22Rv1 (cell line): Measurements from ENCODE around the gene THAP4.

Experiments
- H3K27ac ChIP-seq: fragments of 450-650 bp; 2 replicates; pipeline ENCODE4 v1.5.1; 2017
- CTCF ChIP-seq: fragments of 450-650 bp; IDR thresholded peaks from 2 replicates; pipeline ENCODE4 v1.5.1; 2017; ENCODE audit warnings: mild to moderate bottlenecking
- ZFX ChIP-seq: fragments of 450-650 bp; IDR thresholded peaks from 2 replicates; pipeline ENCODE4 v1.6.1; 2017; ENCODE audit warnings: antibody characterized with exemption, borderline replicate concordance

THAP4 gene

GRCh38 chr2:241615522-241616052 lies 21.4 kb downstream of the THAP4 start:
- H3K27ac ChIP-seq: no peak overlapping the region
- TF ChIP-seq CTCF (no peak), ZFX (no peak)

GRCh38 chr2:241615041-241615440 lies 21.9 kb downstream of the THAP4 start:
- no peak overlapping the region for H3K27ac ChIP-seq

GRCh38 chr2:241613017-241613780 lies 23.8 kb downstream of the THAP4 start:
- no peak for TF ChIP-seq ZFX
- TF ChIP-seq CTCF: no peak
- H3K27ac ChIP-seq: no peak overlapping the region

More at GRCh38 chr2:241615041-241615440, 21.9 kb downstream of the THAP4 start:
- TF ChIP-seq CTCF: no peak
- no peak for TF ChIP-seq ZFX

GRCh38 chr2:241612156-241613016 lies 24.6 kb downstream of the THAP4 start:
- no peak for TF ChIP-seq ZFX
- TF ChIP-seq CTCF: no peak
- H3K27ac ChIP-seq: no peak overlapping the region

GRCh38 chr2:241611062-241611461 lies 25.9 kb downstream of the THAP4 start:
- no peak overlapping the region for H3K27ac ChIP-seq
- TF ChIP-seq ZFX (no peak), CTCF (no peak)

GRCh38 chr2:241609859-241610793 lies 26.8 kb downstream of the THAP4 start:
- no peak for TF ChIP-seq CTCF
- TF ChIP-seq ZFX: no peak
- no peak overlapping the region for H3K27ac ChIP-seq
